ENCODE measurements around the gene SLC4A3. TPM values are rescaled to one million over a fixed set of nuclear protein-coding genes. Genes with fewer than 3 reads are reported as not detected.

Gene SLC4A3
- total RNA-seq, 2 donors from 2014 or later = 270 to 502 TPM

DNA sequence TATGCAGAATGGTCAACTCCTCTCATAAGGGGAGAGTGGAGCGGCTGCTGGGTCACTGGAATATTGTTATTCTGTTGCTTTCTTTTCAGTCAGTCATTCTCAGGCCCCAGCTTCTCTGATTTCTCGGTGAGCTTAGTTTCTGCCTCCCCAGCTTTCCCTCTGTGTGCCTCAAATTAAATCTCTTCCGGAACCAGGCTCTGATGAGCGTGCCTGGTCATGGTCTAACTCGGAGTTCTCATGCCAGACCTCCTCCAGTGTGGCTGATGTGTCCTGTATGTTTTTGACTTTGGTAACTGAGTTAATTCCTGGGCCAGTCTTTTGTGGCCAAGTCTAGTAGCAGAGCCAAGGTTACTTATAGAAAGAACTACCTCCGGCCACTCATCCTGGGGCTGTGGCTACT is 34.7 kb upstream of the SLC4A3 start:
- H3K9me3 ChIP-seq = no peaks in the 10 kb centered on the region
- H3K4me1 ChIP-seq = peaks cover 0 to 13% of the 10 kb centered on the region in 2 donors
- no peaks in the 10 kb centered on the region for H3K27me3 ChIP-seq
- no peak overlapping the region for H3K4me3 ChIP-seq
- H3K36me3 ChIP-seq = no peaks in the 10 kb centered on the region
- peak overlapping the region in 1 of 2 donors; percentile 7 for H3K27ac ChIP-seq
- DNase-seq (ENCODE audit: low spot score) = no peak
- TF ChIP-seq, protein P1, sequence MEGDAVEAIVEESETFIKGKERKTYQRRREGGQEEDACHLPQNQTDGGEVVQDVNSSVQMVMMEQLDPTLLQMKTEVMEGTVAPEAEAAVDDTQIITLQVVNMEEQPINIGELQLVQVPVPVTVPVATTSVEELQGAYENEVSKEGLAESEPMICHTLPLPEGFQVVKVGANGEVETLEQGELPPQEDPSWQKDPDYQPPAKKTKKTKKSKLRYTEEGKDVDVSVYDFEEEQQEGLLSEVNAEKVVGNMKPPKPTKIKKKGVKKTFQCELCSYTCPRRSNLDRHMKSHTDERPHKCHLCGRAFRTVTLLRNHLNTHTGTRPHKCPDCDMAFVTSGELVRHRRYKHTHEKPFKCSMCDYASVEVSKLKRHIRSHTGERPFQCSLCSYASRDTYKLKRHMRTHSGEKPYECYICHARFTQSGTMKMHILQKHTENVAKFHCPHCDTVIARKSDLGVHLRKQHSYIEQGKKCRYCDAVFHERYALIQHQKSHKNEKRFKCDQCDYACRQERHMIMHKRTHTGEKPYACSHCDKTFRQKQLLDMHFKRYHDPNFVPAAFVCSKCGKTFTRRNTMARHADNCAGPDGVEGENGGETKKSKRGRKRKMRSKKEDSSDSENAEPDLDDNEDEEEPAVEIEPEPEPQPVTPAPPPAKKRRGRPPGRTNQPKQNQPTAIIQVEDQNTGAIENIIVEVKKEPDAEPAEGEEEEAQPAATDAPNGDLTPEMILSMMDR (IDR thresholded peaks at IDR 0.05) = no peak

DNA sequence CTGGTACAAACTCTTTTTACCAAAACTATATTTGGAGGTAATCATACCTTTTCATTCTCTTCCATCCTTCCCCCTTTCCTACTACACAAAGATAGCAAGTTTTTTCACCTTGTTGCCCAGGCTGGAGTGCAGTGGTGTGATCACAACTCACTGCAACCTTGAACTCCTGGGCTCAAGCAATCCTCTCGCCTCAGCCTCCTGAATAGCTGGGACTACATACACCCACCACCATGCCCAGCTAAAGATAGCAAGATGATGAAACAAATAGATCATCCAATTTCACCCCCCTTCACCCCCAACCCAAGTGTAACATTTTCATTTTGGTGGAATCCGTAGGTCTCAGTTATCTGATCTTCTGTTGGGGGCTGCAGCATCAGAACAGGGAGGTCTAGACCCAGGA is 34.3 kb upstream of the SLC4A3 start:
- Histone ChIP-seq H3K27me3 (no peaks in the 10 kb centered on the region), H3K27ac (peak overlapping the region in 1 of 2 donors; percentile 7), H3K36me3 (no peaks in the 10 kb centered on the region), H3K4me1 (peaks cover 0 to 13% of the 10 kb centered on the region in 2 donors), H3K9me3 (no peaks in the 10 kb centered on the region), H3K4me3 (no peak overlapping the region)
- TF ChIP-seq, protein P1 (IDR thresholded peaks at IDR 0.05) = no peak
- no peak for DNase-seq (ENCODE audit: low spot score)

DNA sequence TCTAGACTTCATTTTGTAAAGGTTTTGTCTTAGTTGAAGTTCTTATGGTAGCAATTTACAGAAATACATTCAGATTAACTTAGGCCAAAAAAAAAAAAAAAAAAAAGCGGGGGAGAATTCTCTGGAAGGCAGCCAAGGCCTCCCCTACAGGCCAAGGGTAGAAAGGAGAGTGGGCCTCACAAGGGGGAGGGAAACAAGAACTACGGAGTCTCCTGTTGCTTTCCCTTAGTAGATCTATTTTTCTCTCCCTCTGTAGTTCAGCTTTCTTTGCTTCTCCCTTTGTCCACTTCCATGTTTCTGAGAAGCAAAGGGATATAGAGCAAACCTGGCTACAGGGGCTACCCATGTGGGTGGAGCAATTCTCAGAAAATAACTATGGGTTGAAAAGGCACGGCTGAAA is 32.2 kb upstream of the SLC4A3 start:
- TF ChIP-seq, protein P1 (IDR thresholded peaks at IDR 0.05) = no peak
- Histone ChIP-seq H3K9me3 (no peaks in the 10 kb centered on the region), H3K27me3 (no peaks in the 10 kb centered on the region), H3K4me3 (no peak overlapping the region), H3K27ac (peak overlapping the region; percentile 89 to 98), H3K4me1 (peaks cover 0 to 23% of the 10 kb centered on the region in 2 donors), H3K36me3 (no peaks in the 10 kb centered on the region)
- DNase-seq (ENCODE audit: low spot score) = no peak

DNA sequence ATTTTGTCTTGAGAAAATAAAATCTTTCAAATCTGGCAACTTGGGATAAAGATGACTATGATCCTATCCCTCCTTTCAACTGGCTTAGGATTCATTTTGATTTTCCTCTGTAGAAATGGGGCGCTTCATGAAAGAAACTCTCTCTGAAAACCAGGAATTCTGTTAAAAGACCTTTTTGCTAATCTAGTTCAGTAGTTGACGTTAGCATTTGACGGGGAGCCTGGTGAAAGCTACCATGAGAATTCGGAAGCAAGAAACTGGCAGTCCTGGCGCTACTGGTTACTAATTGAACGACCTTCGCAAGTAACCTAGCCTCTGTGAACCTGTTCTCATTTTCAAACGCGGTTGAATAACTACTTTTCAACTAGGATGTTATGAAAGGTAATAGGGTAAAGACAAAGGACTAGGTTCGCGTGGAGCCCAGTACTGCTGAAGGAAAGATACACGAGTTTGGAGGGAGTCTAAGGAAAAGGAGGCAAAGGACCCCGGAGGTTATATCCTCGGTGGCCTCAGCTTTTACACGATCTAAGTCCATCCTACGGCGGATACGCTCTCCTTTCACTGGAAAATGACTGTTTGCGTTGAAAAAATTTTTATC is 30.4 kb upstream of the SLC4A3 start:
- Histone ChIP-seq H3K36me3 (peaks cover 4% of the 10 kb centered on the region), H3K9me3 (no peaks in the 10 kb centered on the region), H3K27me3 (no peaks in the 10 kb centered on the region), H3K27ac (peak overlapping the region; percentile 89 to 98), H3K4me3 (peak overlapping the region; percentile 68 to 72), H3K4me1 (peaks cover 0 to 23% of the 10 kb centered on the region in 2 donors)
- TF ChIP-seq, protein P1 (IDR thresholded peaks at IDR 0.05) = no peak
- no peak for DNase-seq (ENCODE audit: low spot score)

DNA sequence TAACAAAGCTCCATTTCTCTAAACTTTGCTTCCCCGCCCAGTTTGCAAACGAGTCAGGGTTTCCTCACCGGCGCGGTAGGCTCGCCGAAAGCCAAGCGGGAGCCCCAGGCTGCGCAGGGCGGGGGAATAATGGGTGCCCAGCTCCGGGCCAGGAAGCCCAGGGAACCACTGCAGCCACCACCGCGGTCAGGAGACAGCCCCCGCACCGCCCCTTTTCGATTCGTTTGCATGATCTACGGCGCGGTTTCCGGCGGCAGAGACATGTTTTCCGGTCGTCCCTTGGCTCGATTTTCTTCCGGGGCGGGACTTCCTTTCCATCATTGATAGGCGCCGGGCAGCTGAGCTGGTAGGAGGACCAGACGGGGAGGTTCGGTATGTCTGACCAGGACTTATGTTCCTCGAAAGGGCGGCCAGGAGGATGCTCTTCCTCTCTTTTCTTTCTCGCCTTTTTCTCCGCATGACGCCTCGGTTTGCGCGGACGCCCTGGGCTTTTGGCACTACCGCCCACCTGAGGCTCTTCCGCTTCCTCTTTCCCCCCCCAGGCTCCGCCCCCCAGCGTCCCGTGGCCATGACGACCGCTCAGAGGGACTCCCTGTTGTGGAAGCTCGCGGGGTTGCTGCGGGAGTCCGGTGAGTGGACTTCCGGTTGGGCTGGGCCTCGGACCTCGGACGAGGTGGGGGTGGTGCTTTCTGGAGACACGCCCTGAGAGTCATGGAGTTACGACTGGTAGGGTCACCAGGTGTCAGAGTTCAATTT is 29.7 kb upstream of the SLC4A3 start, which contains the start of gene STK11IP:
TSS of gene STK11IP (plus strand) at position 306 of the 756 bp plus-strand sequence. CDS start at position 569, 263 bp downstream.
- Histone ChIP-seq H3K27ac (peak within 1 kb of the TSS; percentile 89 to 98), H3K36me3 (peaks cover 10% of the 10 kb centered on the region), H3K4me3 (peak within 1 kb of the TSS; percentile 68 to 72), H3K9me3 (no peaks in the 10 kb centered on the region), H3K27me3 (no peaks in the 10 kb centered on the region), H3K4me1 (peaks cover 0 to 23% of the 10 kb centered on the region in 2 donors)
- TF ChIP-seq, protein P1 (IDR thresholded peaks at IDR 0.05) = no peak
- peak; percentile 97 for DNase-seq (ENCODE audit: low spot score)

Data from right atrium auricular region (tissue), 2 donors.